Lower lobe of right lung (tissue), 2 donors: Measurements from ENCODE around the gene SLC37A2. TPM values are rescaled to one million over a fixed set of nuclear protein-coding genes. Genes with fewer than 3 reads are reported as not detected.
"Not testable (repeated sequence)": the region's sequence is repeated elsewhere in the genome, so short reads cannot be mapped to it uniquely, and the experiment has no call there.

Experiments
- ATAC-seq, 2 donors: fragments of 200-7000 bp; cut with Tn5 transposase; one replicate each; pipeline ENCODE4 v1.9.1; 2020 to 2022; ENCODE audit warnings: mild to moderate bottlenecking in 2 of 2, moderate library complexity in 2 of 2
- DNase-seq: peaks from one replicate; pipeline ENCODE4 v3.0.0-alpha.2; 2020
- H3K27ac ChIP-seq: fragments of 200-600 bp; one replicate; pipeline ENCODE4 v1.8.0; 2022
- H3K27me3 ChIP-seq: fragments of 200-600 bp; one replicate; pipeline ENCODE4 v1.8.0; 2022; ENCODE audit warnings: low read depth
- H3K36me3 ChIP-seq: fragments of 200-600 bp; one replicate; pipeline ENCODE4 v1.8.0; 2022; ENCODE audit warnings: mild to moderate bottlenecking
- H3K4me1 ChIP-seq: fragments of 200-600 bp; one replicate; pipeline ENCODE4 v1.8.0; 2022
- H3K4me3 ChIP-seq: fragments of 200-600 bp; one replicate; pipeline ENCODE4 v1.8.0; 2022; ENCODE audit warnings: mild to moderate bottlenecking
- H3K9me3 ChIP-seq: fragments of 200-600 bp; one replicate; pipeline ENCODE4 v1.8.0; 2022
- CTCF ChIP-seq: fragments of 200-600 bp; IDR thresholded peaks from one replicate; pipeline ENCODE4 v1.8.0; 2022; ENCODE audit warnings: antibody characterized with exemption, mild to moderate bottlenecking
- intact Hi-C: fragments of 100-400 bp; cut with DNase I; formaldehyde crosslinking; loops from one replicate; pipeline ENCODE4 v1.11.0; 2022
- total RNA-seq: library from RNA; stranded (reverse); fragmentation: NEBNext Ultra II Directional; extraction: Animal tissue kit (Norgen Biotek cat#: 25700); gene quantifications from one replicate; pipeline ENCODE4 v1.2.1, GENCODE V29; 2021
- donor health status: DM: no; HTN: yes; CAD: no; lungs with severe emphysema.

The SLC37A2 gene
- total RNA-seq, 1 donor from 2014 or later, result 25.0 TPM

GRCh38 chr11:125036933-125037332 is 26.2 kb upstream of the SLC37A2 start:
- intact Hi-C loops, result no loop called here
- H3K27me3 ChIP-seq, result no peaks in the 10 kb centered on the region

GRCh38 chr11:125049164-125049792 is 13.8 kb upstream of the SLC37A2 start:
- Histone ChIP-seq H3K27me3 (no peaks in the 10 kb centered on the region), H3K9me3 (no peaks in the 10 kb centered on the region), H3K36me3 (no peaks in the 10 kb centered on the region), H3K4me1 (no peaks in the 10 kb centered on the region), H3K27ac (no peak overlapping the region), H3K4me3 (no peak overlapping the region)
- DNase-seq (no peak), ATAC-seq (no peak)
- intact Hi-C loops, result no loop called here
- no peak for TF ChIP-seq CTCF

More at GRCh38 chr11:125036933-125037332, 26.2 kb upstream of the SLC37A2 start:
- Histone ChIP-seq H3K4me3 (no peak overlapping the region), H3K36me3 (no peaks in the 10 kb centered on the region), H3K9me3 (peaks cover 6% of the 10 kb centered on the region), H3K4me1 (no peaks in the 10 kb centered on the region), H3K27ac (no peak overlapping the region)
- no peak for TF ChIP-seq CTCF
- DNase-seq (no peak), ATAC-seq (no peak)

- intact Hi-C loops, result no loop called here
- Histone ChIP-seq H3K36me3 (no peaks in the 10 kb centered on the region), H3K9me3 (no peaks in the 10 kb centered on the region), H3K27ac (no peak overlapping the region), H3K4me3 (no peak overlapping the region), H3K27me3 (no peaks in the 10 kb centered on the region), H3K4me1 (no peaks in the 10 kb centered on the region)
- DNase-seq (no peak), ATAC-seq (no peak)
- no peak for TF ChIP-seq CTCF
These were observed 11.1 kb upstream of the SLC37A2 start for GRCh38 chr11:125052047-125052446.

- no peak overlapping the region for H3K27ac ChIP-seq
- no peak for TF ChIP-seq CTCF
- no peaks in the 10 kb centered on the region for H3K9me3 ChIP-seq
- H3K36me3 ChIP-seq, result no peaks in the 10 kb centered on the region
- DNase-seq (no peak), ATAC-seq (no peak)
- no peaks in the 10 kb centered on the region for H3K27me3 ChIP-seq
- no peaks in the 10 kb centered on the region for H3K4me1 ChIP-seq
- intact Hi-C loops, result no loop called here
- H3K4me3 ChIP-seq, result no peak overlapping the region
These were observed 9.9 kb upstream of the SLC37A2 start for GRCh38 chr11:125053167-125053566.

- TF ChIP-seq CTCF, result no peak
- Histone ChIP-seq H3K27me3 (no peaks in the 10 kb centered on the region), H3K9me3 (no peaks in the 10 kb centered on the region), H3K36me3 (no peaks in the 10 kb centered on the region), H3K4me1 (no peaks in the 10 kb centered on the region), H3K27ac (no peak overlapping the region), H3K4me3 (no peak overlapping the region)
- intact Hi-C loops, result no loop called here
- DNase-seq (no peak), ATAC-seq (no peak)
These were observed 7.9 kb upstream of the SLC37A2 start for GRCh38 chr11:125055107-125055715.

- DNase-seq, H3K27ac ChIP-seq, H3K27me3 ChIP-seq, H3K4me1 ChIP-seq, H3K36me3 ChIP-seq, H3K9me3 ChIP-seq, intact Hi-C loops, H3K4me3 ChIP-seq, ATAC-seq: not testable (repeated sequence)
These were observed 7.0 kb upstream of the SLC37A2 start for GRCh38 chr11:125056111-125056510.
